IMR-90 (cell line): ENCODE results near the gene CTIF. TPM values are rescaled to one million over a fixed set of nuclear protein-coding genes. Genes with fewer than 3 reads are reported as not detected.

Source experiments
- ATAC-seq: fragments of 200-7000 bp; cut with Tn5 transposase; 2 replicates; pipeline ENCODE4 v1.9.1; 2020; ENCODE audit warnings: low read depth, mild to moderate bottlenecking, moderate library complexity
- BruUV-seq: library from RNA; stranded (reverse); fragments of 400-500 nt; replicated peaks from 2 replicates; lab custom pipeline; 2021; lab: Mats Ljungman, UMichigan
- CTCF ChIA-PET: fragments of 300-600 bp; formaldehyde crosslinking; extraction: SDS; loops from one replicate; lab custom pipeline; 2021; ENCODE audit warnings: antibody characterized with exemption; lab: Yijun Ruan, JAX
- POLR2A ChIA-PET: fragments of 300-600 bp; sonication (Branson Sonifier 250); formaldehyde crosslinking; loops from one replicate; lab custom pipeline; 2022; ENCODE audit warnings: antibody characterized with exemption; ENCODE audit not compliant: unreplicated experiment; lab: Charles Lee
- DNase-seq: peaks from one replicate; pipeline ENCODE4 v3.0.0; 2013
- H2AFZ ChIP-seq: replicated peaks from 2 replicates; pipeline ENCODE3; 2013; ENCODE audit warnings: low read length, mild to moderate bottlenecking; ENCODE audit not compliant: poor library complexity
- H2AK5ac ChIP-seq: 2 replicates; pipeline ENCODE4 v1.6.1; 2013; ENCODE audit warnings: low read depth, low read length, inconsistent platforms
- H2AK9ac ChIP-seq: replicated peaks from 2 replicates; pipeline ENCODE3; 2013; ENCODE audit warnings: mild to moderate bottlenecking, low read depth, low read length, moderate library complexity; ENCODE audit not compliant: poor library complexity
- H2BK120ac ChIP-seq: 2 replicates; pipeline ENCODE4 v1.6.1; 2013; ENCODE audit warnings: low read depth, low read length, inconsistent platforms
- H2BK15ac ChIP-seq: 3 replicates; pipeline ENCODE4 v1.6.1; 2013; ENCODE audit warnings: low read depth, low read length, inconsistent platforms
- H2BK20ac ChIP-seq: 2 replicates; pipeline ENCODE4 v1.6.1; 2013; ENCODE audit warnings: low read depth, mild to moderate bottlenecking, inconsistent platforms, low read length, moderate library complexity
- H2BK5ac ChIP-seq: 2 replicates; pipeline ENCODE4 v1.6.1; 2013; ENCODE audit warnings: mild to moderate bottlenecking, low read depth, low read length, inconsistent platforms; ENCODE audit not compliant: poor library complexity, severe bottlenecking
- H3K14ac ChIP-seq: replicated peaks from 2 replicates; pipeline ENCODE4 v1.6.1; 2013; ENCODE audit warnings: low read depth, low read length, inconsistent platforms
- H3K18ac ChIP-seq: 2 replicates; pipeline ENCODE4 v1.6.1; 2013; ENCODE audit warnings: low read depth, low read length, control low read depth
- H3K23ac ChIP-seq: 2 replicates; pipeline ENCODE4 v1.6.1; 2013; ENCODE audit warnings: low read depth, low read length, inconsistent platforms
- H3K27ac ChIP-seq: 2 replicates; pipeline ENCODE4 v1.5.1; 2013; ENCODE audit warnings: mild to moderate bottlenecking, control low read depth, low read length; ENCODE audit not compliant: insufficient read depth
- H3K27me3 ChIP-seq: 2 replicates; pipeline ENCODE4 v1.6.1; 2013; ENCODE audit warnings: low read length; ENCODE audit not compliant: control insufficient read depth, insufficient read depth
- H3K36me3 ChIP-seq: 2 replicates; pipeline ENCODE4 v1.6.1; 2013; ENCODE audit warnings: low read length, mixed read lengths; ENCODE audit not compliant: control insufficient read depth, insufficient read depth
- H3K4ac ChIP-seq: 2 replicates; pipeline ENCODE4 v1.6.1; 2013; ENCODE audit warnings: low read depth, low read length, inconsistent platforms
- H3K4me1 ChIP-seq: 2 replicates; pipeline ENCODE4 v1.6.1; 2013; ENCODE audit warnings: low read length, mixed read lengths; ENCODE audit not compliant: control insufficient read depth, insufficient read depth
- H3K4me2 ChIP-seq: 2 replicates; pipeline ENCODE4 v1.6.1; 2013; ENCODE audit warnings: low read depth, mild to moderate bottlenecking, control low read depth, low read length, moderate library complexity
- H3K4me3 ChIP-seq: 2 replicates; pipeline ENCODE4 v1.5.1; 2013; ENCODE audit warnings: low read depth, mild to moderate bottlenecking, control low read depth, low read length, moderate library complexity; ENCODE audit not compliant: insufficient read depth
- H3K56ac ChIP-seq: 2 replicates; pipeline ENCODE4 v1.6.1; 2013; ENCODE audit warnings: low read length, inconsistent platforms; ENCODE audit not compliant: insufficient read depth; ENCODE audit errors: extremely low read depth
- H3K79me1 ChIP-seq, 2 experiments: 2 replicates each; pipeline ENCODE4 v1.6.1; 2013; ENCODE audit warnings: low read length in 2 of 2, inconsistent platforms in 1 of 2, low read depth in 1 of 2
- H3K9ac ChIP-seq: 2 replicates; pipeline ENCODE4 v1.6.1; 2013; ENCODE audit warnings: low read depth, low read length, control low read depth
- H3K9me1 ChIP-seq: 2 replicates; pipeline ENCODE4 v1.6.1; 2013; ENCODE audit warnings: low read length, inconsistent platforms; ENCODE audit not compliant: insufficient read depth
- H3K9me3 ChIP-seq: 2 replicates; pipeline ENCODE4 v1.6.1; 2013; ENCODE audit warnings: low read length; ENCODE audit not compliant: control insufficient read depth, insufficient read depth
- H4K20me1 ChIP-seq: 2 replicates; pipeline ENCODE4 v1.6.1; 2013; ENCODE audit warnings: low read length, inconsistent platforms; ENCODE audit not compliant: insufficient read depth
- H4K5ac ChIP-seq: 2 replicates; pipeline ENCODE4 v1.6.1; 2013; ENCODE audit warnings: mild to moderate bottlenecking, low read depth, low read length, control low read depth
- H4K8ac ChIP-seq, 2 experiments: 2 replicates each; pipeline ENCODE4 v1.6.1; 2013; ENCODE audit warnings: low read depth in 2 of 2, low read length in 2 of 2, control low read depth in 1 of 2, inconsistent platforms in 1 of 2
- H4K91ac ChIP-seq: 2 replicates; pipeline ENCODE4 v1.6.1; 2013; ENCODE audit warnings: low read depth, low read length, inconsistent platforms; ENCODE audit not compliant: insufficient read depth
- MAFK ChIP-seq: IDR thresholded peaks from 2 replicates; pipeline ENCODE4 v1.6.1; 2012; ENCODE audit warnings: low read depth, low read length, improper control_type of control experiment
- MAZ ChIP-seq: IDR thresholded peaks from 2 replicates; pipeline ENCODE4 v1.6.1; 2012; ENCODE audit warnings: low read depth, mild to moderate bottlenecking, low read length, improper control_type of control experiment, moderate library complexity, borderline replicate concordance
- WGBS, 2 experiments: methylation state at CpG; one replicate each; pipeline versions ENCODE4 v1.1.5 to v1.1.7; 2013; ENCODE audit warnings: missing lambda C conversion rate in 2 of 2; ENCODE audit not compliant: insufficient read length in 1 of 2; ENCODE audit errors: extremely low coverage in 2 of 2; 5-methylcytosine and 5-hydroxymethylcytosine counted together
- dilution Hi-C: fragments of 300-500 bp; cut with HindIII; formaldehyde crosslinking; loops from one replicate; pipeline ENCODE4 v1.14.3; 2018; ENCODE audit warnings: low sequenced_read_pairs; ENCODE audit not compliant: unreplicated experiment
- in situ Hi-C: fragments of 300-500 bp; cut with MboI; formaldehyde crosslinking; loops from 3 replicates; pipeline ENCODE4 v1.14.3; 2019; ENCODE audit warnings: low sequenced_read_pairs, inconsistent platforms, mixed read lengths
- intact Hi-C: fragments of 100-400 bp; cut with micrococcal nuclease; formaldehyde crosslinking; loops from 2 replicates; pipeline ENCODE4 v1.10.0; 2022
- polyA plus RNA-seq, 3 experiments: library from polyadenylated mRNA; depleted of rRNA; stranded (reverse); fragments of >200 nt; gene quantifications; 2 replicates each; pipeline ENCODE4 v1.2.3, GENCODE V29; 2012; ENCODE audit warnings: low replicate concordance in 1 of 3
- total RNA-seq: library from RNA; depleted of rRNA; stranded (reverse); fragments of >200 nt; gene quantifications from 2 replicates; pipeline ENCODE4 v1.2.3, GENCODE V29; 2012

The CTIF gene
- total and polyA plus RNA-seq, 2 of the 4 experiments (the other 2 are of a cell fraction) = 25.1 to 57.0 TPM

DNA sequence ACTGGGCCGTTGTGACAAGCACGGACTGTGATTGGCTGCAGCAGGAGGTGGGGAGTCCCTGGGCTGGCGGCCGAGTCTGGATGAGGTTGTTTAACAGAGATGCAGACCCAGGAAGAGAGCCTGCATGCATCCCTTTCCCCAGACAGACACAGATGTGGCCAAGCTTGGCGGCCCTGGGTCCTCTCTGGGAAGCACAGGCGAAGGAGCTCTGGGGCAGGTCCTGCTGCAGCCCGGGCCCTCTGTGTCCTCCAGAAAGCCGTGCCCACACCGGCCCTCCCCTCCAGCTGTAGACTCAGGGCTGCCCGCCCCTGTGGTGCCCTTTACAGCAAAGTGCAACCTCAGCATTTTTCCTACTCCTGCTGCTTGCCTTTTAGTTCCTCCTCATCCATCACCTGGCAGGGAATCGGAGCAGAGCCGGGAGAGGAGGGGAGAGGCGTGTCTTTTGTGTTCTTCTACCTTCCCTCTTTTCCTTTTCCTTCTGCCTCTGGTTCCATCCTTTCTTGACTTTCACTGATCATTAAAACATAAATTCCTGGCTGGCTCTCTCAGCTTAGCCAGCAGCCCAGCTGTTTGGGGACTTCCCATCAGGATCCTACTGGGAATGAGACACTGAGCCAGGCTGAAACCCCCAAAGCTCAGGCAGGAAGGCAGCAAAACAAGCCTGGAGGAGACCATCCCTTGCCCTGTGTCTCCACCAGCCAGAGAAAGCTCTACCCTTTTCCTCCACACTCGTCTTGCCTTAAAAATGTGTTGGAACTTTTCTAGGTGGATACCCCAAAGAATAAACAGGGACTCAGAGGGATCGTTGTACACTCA lies 75.0 kb downstream of the CTIF start:
- no peaks in the 10 kb centered on the region for H3K9me3 ChIP-seq
- H4K20me1 ChIP-seq = peaks cover 93% of the 10 kb centered on the region
- H3K27me3 ChIP-seq = no peaks in the 10 kb centered on the region
- H2AK5ac ChIP-seq = no peak overlapping the region; the same call in 1 of the 2 replicates
- H4K91ac ChIP-seq = no peak overlapping the region
- TF ChIP-seq MAFK (peak; percentile 99), MAZ (no peak)
- no peak overlapping the region; the same call in 1 of the 2 replicates for H2BK120ac ChIP-seq
- H2AFZ ChIP-seq = no peak overlapping the region
- peak; percentile 49 for DNase-seq
- intact Hi-C loops = loop anchor here (1.0 kb wide), 1 partner anchor 8 kb away; no protein-coding TSS in a partner anchor
- H3K36me3 ChIP-seq = peaks cover 6% of the 10 kb centered on the region
- 0 out of 2 replicates have a peak overlapping the region, but pooled peaks have one; percentile 10 for H3K14ac ChIP-seq
- no peak overlapping the region for H2BK20ac ChIP-seq
- H4K5ac ChIP-seq = no peak overlapping the region
- H3K56ac ChIP-seq = no peak overlapping the region; the same call in 1 of the 2 replicates
- no peak overlapping the region for H3K9ac ChIP-seq
- peaks cover 22% of the 10 kb centered on the region for H3K4me1 ChIP-seq
- peaks cover 66% of the 10 kb centered on the region for H3K9me1 ChIP-seq
- 0 out of 2 replicates have a peak overlapping the region, but pooled peaks have one; percentile 16 for H3K18ac ChIP-seq
- H3K79me1 ChIP-seq = peaks cover 33 to 95% of the 10 kb centered on the region in 2 experiments
- ATAC-seq = peak; percentile 76
- H2BK15ac ChIP-seq = no peak overlapping the region
- H3K4ac ChIP-seq = peak overlapping the region; percentile 20; the same call in 1 of the 2 replicates
- no peak overlapping the region for H2BK5ac ChIP-seq
- H3K4me2 ChIP-seq = peak overlapping the region; percentile 4; the same call in 1 of the 2 replicates
- H4K8ac ChIP-seq = no peak overlapping the region; a peak in 1 of 4 replicates
- WGBS, 2 experiments = no CpG with 5 or more reads among the region's 15 CpGs
- peak overlapping the region; percentile 75; the same call in 1 of the 2 replicates for H3K23ac ChIP-seq
- in situ Hi-C loops = no loop called here
- no TSS peak for BruUV-seq
- H3K27ac ChIP-seq = no peak overlapping the region
- dilution Hi-C loops = no loop called here
- POLR2A ChIA-PET = interaction anchor here (0.6 kb wide), 1 partner anchor 53 kb away, joined by 5 read pairs; no protein-coding TSS in a partner anchor
- H3K4me3 ChIP-seq = no peak overlapping the region
- CTCF ChIA-PET = no interaction called here
- no peak overlapping the region for H2AK9ac ChIP-seq
